Parathyroid adenoma (tissue), 2 donors: Measurements from ENCODE around the gene KLK10.
"Not testable (repeated sequence)": the region's sequence is repeated elsewhere in the genome, so short reads cannot be mapped to it uniquely, and the experiment has no call there.

Experiments
- H2AFZ ChIP-seq: fragments of 300-600 bp; sonication (generic); one replicate; pipeline ENCODE4 v1.7.0; 2017; ENCODE audit warnings: antibody characterized with exemption, mild to moderate bottlenecking
- H3K27ac ChIP-seq: fragments of 300-600 bp; sonication (generic); one replicate; pipeline ENCODE4 v1.7.0; 2017
- H3K27me3 ChIP-seq: fragments of 300-600 bp; sonication (generic); one replicate; pipeline ENCODE4 v1.7.0; 2017; ENCODE audit warnings: low read length; ENCODE audit not compliant: control insufficient read depth, insufficient read depth
- H3K36me3 ChIP-seq: fragments of 300-600 bp; sonication (generic); one replicate; pipeline ENCODE4 v1.7.0; 2017; ENCODE audit warnings: low read length; ENCODE audit not compliant: control insufficient read depth, insufficient read depth
- H3K4me1 ChIP-seq: fragments of 300-600 bp; sonication (generic); one replicate; pipeline ENCODE4 v1.7.0; 2017; ENCODE audit warnings: control low read depth
- H3K4me2 ChIP-seq: fragments of 300-600 bp; sonication (generic); one replicate; pipeline ENCODE4 v1.7.0; 2017; ENCODE audit warnings: low read length
- H3K4me3 ChIP-seq: fragments of 300-600 bp; sonication (generic); one replicate; pipeline ENCODE4 v1.7.0; 2017; ENCODE audit warnings: low read depth, low read length
- H3K79me2 ChIP-seq: fragments of 300-600 bp; sonication (generic); one replicate; pipeline ENCODE4 v1.7.0; 2017; ENCODE audit warnings: control low read depth
- H3K9ac ChIP-seq: fragments of 300-600 bp; sonication (generic); one replicate; pipeline ENCODE4 v1.7.0; 2017; ENCODE audit warnings: mild to moderate bottlenecking
- H3K9me3 ChIP-seq: fragments of 300-600 bp; sonication (generic); one replicate; pipeline ENCODE4 v1.7.0; 2017; ENCODE audit warnings: low read length; ENCODE audit not compliant: control insufficient read depth
- TF ChIP-seq, protein P1 (sequence below): fragments of 300-600 bp; sonication (generic); IDR thresholded peaks from one replicate; pipeline ENCODE4 v1.7.0; 2017; ENCODE audit warnings: antibody characterized with exemption, mild to moderate bottlenecking
- donor health status: primary hyperparathyroidism.

The KLK10 gene

DNA sequence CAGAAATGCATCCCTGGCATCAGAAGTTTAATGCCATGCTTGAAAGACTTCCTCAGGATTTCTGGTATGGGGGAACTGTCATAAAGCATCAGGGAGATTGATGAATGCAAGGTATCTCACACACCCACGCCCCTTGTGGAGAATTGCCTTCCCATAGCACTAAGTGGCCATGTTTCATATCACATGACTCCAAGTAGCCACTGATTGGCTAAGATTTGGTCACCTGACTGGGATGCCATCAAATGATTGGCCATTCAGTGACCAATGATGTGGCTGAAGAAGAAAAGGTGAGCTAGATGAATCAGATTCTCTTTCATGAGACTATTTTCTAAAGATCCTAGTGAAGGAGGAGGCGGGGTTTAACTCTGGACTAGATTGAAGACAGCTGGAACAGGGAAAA lies 25.4 kb downstream of the KLK10 start:
- no peaks in the 10 kb centered on the region for H3K9me3 ChIP-seq
- no peaks in the 10 kb centered on the region for H3K27me3 ChIP-seq
- H3K9ac ChIP-seq: no peak overlapping the region
- no peaks in the 10 kb centered on the region for H3K4me1 ChIP-seq
- no peak overlapping the region for H3K4me3 ChIP-seq
- no peak overlapping the region for H2AFZ ChIP-seq
- TF ChIP-seq, protein P1, sequence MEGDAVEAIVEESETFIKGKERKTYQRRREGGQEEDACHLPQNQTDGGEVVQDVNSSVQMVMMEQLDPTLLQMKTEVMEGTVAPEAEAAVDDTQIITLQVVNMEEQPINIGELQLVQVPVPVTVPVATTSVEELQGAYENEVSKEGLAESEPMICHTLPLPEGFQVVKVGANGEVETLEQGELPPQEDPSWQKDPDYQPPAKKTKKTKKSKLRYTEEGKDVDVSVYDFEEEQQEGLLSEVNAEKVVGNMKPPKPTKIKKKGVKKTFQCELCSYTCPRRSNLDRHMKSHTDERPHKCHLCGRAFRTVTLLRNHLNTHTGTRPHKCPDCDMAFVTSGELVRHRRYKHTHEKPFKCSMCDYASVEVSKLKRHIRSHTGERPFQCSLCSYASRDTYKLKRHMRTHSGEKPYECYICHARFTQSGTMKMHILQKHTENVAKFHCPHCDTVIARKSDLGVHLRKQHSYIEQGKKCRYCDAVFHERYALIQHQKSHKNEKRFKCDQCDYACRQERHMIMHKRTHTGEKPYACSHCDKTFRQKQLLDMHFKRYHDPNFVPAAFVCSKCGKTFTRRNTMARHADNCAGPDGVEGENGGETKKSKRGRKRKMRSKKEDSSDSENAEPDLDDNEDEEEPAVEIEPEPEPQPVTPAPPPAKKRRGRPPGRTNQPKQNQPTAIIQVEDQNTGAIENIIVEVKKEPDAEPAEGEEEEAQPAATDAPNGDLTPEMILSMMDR: no peak
- no peaks in the 10 kb centered on the region for H3K36me3 ChIP-seq
- H3K27ac ChIP-seq: no peak overlapping the region
- H3K4me2 ChIP-seq: no peak overlapping the region
- no peaks in the 10 kb centered on the region for H3K79me2 ChIP-seq

DNA sequence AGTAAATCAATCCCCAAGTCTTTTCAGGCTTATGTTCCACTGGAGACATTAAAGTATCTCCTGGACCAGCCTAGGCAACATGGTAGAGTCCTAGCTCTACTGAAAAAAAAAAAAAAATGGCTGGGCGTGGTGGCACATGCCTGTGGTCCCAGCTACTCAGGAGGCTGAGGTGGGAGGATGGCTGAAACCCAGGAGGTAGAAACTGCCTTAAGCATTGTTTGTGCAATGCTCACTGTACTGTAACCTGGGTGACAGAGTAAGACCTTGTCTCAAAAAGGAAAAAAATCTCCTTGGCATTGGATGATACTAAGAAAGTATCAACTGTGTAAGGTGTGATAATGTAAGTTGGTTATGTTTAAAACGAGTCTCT lies 26.9 kb downstream of the KLK10 start:
- TF ChIP-seq, protein P1: no peak
- no peak overlapping the region for H2AFZ ChIP-seq
- no peak overlapping the region for H3K9ac ChIP-seq
- no peaks in the 10 kb centered on the region for H3K4me1 ChIP-seq
- no peaks in the 10 kb centered on the region for H3K9me3 ChIP-seq
- no peaks in the 10 kb centered on the region for H3K27me3 ChIP-seq
- no peak overlapping the region for H3K4me2 ChIP-seq
- no peaks in the 10 kb centered on the region for H3K36me3 ChIP-seq
- H3K79me2 ChIP-seq: no peaks in the 10 kb centered on the region
- no peak overlapping the region for H3K4me3 ChIP-seq
- H3K27ac ChIP-seq: no peak overlapping the region

DNA sequence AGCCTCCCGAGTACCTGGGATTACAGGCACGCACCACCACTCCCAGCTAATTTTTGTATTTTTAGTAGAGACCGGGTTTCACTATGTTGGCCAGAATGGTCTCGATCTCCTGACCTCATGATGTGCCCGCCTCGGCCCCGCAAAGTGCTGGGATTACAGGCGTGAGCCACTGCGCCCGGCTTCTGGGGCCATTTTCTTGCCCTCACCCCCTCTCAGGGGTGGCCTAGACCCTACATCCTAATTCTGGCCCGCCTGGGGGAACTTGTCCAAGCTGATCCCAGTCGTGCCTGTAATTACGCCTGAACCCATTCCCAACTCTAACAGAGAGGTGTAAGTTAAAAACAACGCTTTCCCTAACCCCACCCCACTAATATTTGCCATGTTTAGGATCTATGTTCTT lies 35.1 kb downstream of the KLK10 start:
- not testable (repeated sequence) for H3K36me3 ChIP-seq, H3K4me3 ChIP-seq, H3K4me2 ChIP-seq, H2AFZ ChIP-seq, H3K27me3 ChIP-seq, H3K9me3 ChIP-seq, H3K9ac ChIP-seq, H3K79me2 ChIP-seq, H3K27ac ChIP-seq, H3K4me1 ChIP-seq

DNA sequence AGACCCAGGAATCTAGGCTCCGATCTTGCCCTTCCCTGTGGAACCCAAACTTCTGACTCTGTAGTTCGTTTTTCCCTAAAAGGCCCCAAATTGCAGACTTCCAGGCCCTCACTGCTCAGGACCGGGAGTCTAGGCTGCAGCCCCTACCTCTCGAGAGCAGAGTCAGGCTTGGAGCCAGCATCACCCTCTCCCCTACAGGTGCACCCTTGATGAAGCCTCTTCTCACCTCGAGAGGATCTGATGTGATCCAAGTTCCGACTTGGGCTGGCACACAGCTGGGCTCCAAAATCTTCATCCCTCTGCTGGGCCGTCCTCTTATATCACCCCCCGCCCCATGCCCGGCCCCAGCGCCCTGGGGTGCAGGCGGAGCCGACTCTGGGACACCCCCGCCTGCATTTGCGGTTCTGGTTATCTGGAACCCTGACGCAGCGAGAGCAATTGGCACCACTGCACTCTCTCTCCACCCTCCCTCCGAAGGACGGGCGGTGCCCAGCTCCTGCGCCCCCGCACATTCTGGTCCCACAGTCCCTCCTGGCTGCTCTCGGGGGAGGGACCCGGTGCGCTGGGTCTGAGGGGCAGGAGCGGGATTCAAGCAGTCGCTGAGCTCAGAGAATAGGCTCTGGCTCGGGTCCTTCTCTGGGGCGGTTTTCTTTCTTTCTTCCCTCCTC lies 35.8 kb downstream of the KLK10 start, which contains the start of gene KLK7:
Gene KLK7 (minus strand): TSS at position 293 of the 668 bp plus-strand sequence. CDS start 1,518 bp downstream, outside the sequence.
- no peak within 1 kb of the TSS for H3K4me2 ChIP-seq
- no peaks in the 10 kb centered on the region for H3K36me3 ChIP-seq
- no peak within 1 kb of the TSS for H3K9ac ChIP-seq
- H3K79me2 ChIP-seq: no peaks in the 10 kb centered on the region
- H3K27ac ChIP-seq: no peak within 1 kb of the TSS
- TF ChIP-seq, protein P1: no peak
- H3K4me1 ChIP-seq: no peaks in the 10 kb centered on the region
- H3K4me3 ChIP-seq: no peak within 1 kb of the TSS
- H3K9me3 ChIP-seq: no peaks in the 10 kb centered on the region
- H3K27me3 ChIP-seq: no peaks in the 10 kb centered on the region
- H2AFZ ChIP-seq: no peak within 1 kb of the TSS

DNA sequence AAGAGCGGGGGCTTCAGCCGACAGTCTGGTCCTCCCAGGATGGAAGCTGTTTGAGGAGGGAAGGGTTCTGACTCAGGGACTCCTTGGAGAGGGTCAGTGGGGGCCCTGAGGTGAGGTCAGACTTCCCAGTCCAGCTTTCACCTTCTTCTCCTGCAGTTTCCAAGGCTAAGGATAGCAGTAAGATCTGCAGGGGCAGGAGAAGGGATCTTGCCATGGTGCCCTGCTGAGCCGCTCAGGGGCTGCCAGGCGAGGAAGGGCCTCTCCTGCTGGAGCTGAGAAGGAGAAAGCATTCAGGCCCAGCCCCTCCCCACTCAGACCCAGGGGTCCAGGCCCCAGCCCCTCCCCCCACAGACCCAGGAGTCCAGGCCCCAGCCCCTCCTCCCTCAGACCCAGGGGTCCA lies 37.3 kb downstream of the KLK10 start:
- no peak overlapping the region for H3K4me3 ChIP-seq
- H3K27ac ChIP-seq: no peak overlapping the region
- TF ChIP-seq, protein P1: no peak
- H3K4me2 ChIP-seq: no peak overlapping the region
- H3K4me1 ChIP-seq: no peaks in the 10 kb centered on the region
- no peaks in the 10 kb centered on the region for H3K36me3 ChIP-seq
- H3K79me2 ChIP-seq: no peaks in the 10 kb centered on the region
- H3K27me3 ChIP-seq: no peaks in the 10 kb centered on the region
- no peak overlapping the region for H3K9ac ChIP-seq
- no peak overlapping the region for H2AFZ ChIP-seq
- no peaks in the 10 kb centered on the region for H3K9me3 ChIP-seq
